ENCODE results near the gene RAP2B.
A peak's percentile ranks its signal among the peaks of the same experiment; 100 is the strongest.
"Not testable (repeated sequence)": the region's sequence is repeated elsewhere in the genome, so short reads cannot be mapped to it uniquely, and the experiment has no call there.

Gene RAP2B

DNA sequence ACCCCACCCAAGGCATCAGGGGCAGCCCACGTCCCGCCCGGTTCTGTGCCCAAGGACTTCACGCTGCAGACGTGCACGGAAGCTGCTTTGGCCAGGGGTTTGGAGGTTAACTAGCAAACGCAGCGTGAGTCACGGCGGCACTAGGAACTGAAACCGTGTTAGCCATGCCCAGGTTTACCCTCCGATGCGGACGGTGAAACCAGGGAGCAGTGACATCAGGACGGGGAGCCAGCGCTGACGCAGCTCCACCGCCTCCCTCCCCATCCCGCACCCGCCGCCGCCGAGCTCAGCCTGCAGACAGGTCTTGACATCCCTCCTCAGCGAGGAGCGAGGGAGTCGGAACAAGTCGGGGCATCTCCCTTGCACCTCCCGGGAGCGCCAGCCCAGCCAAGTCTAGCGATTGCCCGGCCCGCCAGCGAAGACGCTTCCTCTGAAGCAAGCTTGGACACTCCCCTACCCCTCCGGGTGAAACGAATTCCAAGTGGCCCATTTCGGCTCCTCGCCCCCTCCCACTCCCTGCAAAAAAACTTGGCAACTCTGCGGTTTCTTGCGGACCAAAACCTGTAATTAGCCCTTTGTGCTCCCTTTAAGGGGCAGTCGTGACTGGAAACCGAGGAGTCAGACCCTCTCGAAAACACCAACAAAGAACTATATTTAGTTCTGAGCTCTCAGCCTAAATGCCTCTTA, 1.4 kb upstream of the RAP2B start:
- peak; percentile 85 for DNase-seq

DNA sequence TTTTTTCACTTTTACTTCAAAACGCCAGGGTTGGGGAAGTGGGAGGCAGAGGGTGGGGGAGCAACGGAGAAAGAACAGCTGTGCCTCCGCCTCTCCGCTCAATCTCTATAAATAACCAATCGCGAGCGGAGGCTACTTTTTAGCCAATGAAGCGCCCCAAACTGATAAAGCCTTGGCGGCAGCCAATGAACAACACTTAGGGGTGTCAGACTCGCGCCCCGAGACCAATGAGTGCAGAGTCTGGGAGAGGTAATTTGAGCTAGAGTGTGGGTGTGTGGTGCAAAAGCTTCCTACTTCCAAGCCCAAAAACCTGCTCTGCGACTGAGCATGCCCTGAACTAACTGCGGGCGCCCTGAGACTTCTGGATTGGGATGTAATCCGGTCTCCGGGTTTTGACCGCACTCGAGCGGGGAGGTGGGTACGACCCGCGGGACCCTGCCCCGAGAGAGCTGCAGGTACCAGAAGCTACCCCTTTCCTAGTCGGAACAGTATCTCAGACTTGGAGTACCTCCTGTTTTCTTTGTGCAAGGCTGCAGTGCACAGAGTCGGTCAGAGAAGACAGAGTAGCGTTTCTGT, 800 bp upstream of the RAP2B start:
- DNase-seq = peak; percentile 96

DNA sequence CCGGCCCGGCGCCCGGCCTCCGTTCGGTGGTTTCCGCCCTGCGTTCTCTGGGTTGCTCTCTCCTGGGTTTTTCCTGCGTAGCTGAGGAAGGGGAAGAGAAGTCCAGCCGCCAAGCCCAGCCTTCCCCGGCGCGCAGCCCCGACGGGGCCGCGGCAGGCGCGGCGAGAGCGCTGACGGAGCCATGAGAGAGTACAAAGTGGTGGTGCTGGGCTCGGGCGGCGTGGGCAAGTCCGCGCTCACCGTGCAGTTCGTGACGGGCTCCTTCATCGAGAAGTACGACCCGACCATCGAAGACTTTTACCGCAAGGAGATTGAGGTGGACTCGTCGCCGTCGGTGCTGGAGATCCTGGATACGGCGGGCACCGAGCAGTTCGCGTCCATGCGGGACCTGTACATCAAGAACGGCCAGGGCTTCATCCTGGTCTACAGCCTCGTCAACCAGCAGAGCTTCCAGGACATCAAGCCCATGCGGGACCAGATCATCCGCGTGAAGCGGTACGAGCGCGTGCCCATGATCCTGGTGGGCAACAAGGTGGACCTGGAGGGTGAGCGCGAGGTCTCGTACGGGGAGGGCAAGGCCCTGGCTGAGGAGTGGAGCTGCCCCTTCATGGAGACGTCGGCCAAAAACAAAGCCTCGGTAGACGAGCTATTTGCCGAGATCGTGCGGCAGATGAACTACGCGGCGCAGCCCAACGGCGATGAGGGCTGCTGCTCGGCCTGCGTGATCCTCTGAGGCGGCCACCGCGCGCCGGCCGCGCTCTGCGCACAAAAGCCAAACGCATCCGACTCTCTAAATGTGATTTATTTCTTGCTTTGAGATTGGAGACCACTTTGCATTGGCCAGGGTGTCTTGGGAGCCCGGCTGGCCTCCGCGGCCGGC, 727 bp downstream of the RAP2B start:
- DNase-seq = peak; percentile 52

DNA sequence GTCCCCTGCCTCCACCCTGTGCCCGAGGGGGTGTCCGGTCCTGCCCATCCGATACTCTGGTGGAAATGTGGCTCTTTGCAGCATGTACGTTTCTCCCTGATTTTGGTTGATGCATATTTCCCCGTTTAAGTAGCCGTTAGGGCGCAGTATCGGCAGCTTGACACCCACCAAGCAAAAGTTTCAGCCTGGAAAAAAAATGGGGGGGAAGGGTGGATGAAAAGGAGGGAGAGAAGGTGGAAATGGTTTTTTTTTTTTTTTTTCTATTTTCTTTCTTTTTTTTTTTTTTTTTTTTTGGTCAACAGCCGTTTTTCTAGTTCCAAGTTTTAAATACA, 1.3 kb downstream of the RAP2B start:
- DNase-seq = no peak

DNA sequence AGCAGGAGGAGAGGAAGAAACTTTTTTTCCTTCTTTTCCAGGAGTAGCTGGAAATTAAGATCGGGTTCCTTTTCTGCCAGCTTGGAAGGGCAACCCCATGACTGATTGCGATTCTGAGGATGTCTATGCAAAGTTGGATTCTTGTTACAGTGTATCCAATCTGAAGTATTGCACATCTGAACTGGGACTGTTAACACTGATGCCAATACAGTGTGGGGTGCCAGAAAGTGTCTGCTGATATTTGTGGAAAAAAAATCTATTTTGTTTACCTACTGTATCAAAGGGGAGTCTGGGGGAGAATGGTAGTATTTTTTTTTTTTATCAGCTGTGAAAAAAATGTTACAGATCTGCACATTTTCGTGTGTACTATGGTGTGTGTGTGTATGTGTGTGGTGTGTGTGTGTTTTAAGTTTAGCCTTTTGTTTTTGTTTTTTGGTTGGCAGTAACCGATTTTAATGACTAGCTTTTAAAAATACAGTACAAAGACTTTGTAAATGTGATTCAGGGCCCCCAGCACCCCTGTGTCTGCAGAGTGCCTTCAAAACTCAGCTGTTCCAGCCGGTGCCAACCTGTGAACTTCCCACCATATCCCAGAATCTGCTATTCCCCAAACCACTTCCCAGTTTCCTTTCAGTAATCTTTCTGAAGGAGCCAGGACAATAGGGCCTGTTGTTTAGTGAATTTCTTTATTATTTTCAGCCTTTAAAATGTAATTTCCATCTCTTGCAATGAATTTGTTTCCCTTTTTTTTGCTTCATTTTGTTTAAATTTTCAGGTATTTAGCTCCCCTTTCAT, 1.9 kb downstream of the RAP2B start:
- peak; percentile 19 for DNase-seq

DNA sequence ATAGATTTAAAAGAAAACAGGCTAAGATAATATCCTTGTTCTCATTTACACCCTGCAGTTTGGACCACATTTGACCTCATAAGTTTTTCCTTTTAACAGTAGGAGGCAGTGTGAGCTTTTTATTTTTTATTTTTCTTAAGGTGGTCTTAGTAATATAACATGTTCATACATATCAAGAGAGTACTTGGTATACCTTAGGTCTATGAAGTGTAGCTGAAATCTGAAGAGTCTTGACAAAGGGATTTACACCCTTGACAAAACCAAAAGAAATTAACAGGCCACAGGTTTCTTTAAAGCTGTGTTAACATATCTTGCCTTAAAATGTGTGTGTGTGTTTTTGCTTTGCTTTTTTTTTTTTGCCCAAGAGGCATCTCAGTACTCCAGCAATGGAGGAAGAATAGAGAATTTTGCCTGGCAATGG, 3.2 kb downstream of the RAP2B start:
- peak; percentile 16 for DNase-seq

DNA sequence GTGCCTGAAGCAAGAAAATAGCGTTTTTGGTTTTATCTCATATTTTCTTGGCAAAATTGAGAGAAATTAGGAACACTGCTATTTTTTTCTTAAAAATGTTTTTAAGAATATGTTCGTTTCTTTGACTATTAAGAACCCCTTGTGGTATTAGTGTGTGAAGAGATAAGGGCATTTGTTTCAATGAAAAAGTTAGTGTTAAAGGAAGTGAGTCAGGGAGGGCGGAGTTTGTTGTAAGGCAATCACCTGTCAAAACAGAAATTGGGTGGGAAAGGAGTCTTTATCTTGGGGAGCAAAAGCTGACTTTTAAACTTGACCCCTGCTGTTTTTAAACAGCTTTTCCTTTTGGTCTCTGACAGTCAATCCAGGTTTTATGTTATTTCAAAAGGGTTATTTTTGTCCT, 4.2 kb downstream of the RAP2B start:
- peak; percentile 55 for DNase-seq

DNA sequence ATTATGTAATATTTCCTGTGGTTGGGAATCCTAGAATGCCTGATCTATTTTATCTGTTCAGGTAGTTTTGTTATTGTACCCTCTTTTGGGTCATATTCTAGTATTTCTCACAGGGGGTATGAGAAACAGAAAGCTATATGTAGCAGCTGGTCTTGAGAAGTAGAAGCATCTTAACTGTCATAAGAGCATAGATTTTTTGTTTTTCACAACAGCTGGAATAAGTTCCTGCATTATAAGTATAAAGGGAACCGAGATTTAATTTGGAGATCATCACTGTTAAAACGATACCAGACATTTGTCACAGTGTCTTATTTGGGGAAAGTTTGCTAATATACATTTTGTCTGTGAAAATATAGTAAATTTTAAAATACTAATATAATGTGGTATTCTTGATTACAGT, 4.8 kb downstream of the RAP2B start:
- DNase-seq = no peak

DNA sequence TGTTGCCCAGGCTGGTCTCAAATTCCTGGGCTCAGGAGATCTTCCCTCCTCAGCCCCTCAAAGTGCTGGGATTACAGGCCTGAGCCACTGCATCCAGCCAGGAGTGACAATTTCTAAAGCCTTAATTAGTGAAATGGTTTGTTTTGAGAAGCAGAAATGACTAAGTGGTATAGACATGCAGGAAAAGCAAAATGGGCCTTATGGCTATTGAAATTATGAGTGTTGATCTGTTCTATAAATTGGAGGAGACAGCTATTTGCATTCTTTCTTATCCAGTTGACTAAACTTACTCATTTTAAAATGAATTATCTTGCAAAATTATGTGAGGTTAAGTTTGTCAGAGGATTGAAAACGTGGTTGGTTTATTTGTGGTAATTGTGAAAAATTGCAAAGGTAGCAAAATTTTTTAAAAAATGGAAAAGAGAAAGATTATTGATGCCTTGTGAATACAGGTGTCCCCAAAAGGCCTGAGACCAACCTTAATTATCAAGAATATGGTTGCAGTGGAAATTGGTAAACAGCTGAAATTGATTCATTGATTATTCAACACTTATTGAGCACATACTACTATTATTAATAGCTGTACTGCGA, 7.9 kb downstream of the RAP2B start:
- no peak for DNase-seq

DNA sequence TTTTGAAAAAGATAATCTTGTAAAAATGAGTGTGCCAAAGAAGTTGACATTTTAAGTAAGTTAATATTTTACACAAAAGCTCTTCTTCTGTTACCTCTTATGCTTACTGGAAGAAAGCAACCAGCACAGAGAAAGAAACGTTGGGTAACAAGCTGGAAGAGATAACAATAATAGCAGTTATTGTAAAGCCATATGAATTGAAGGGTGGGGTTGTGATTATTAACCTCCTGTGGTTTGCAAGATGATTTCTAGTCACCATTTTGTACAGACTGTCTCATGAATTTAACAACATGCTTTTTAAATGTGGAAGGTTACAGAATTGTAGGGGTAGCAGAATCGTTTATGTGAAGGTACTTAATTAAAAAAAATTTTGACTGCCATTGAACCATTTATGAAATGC, 9.2 kb downstream of the RAP2B start:
- no peak for DNase-seq

DNA sequence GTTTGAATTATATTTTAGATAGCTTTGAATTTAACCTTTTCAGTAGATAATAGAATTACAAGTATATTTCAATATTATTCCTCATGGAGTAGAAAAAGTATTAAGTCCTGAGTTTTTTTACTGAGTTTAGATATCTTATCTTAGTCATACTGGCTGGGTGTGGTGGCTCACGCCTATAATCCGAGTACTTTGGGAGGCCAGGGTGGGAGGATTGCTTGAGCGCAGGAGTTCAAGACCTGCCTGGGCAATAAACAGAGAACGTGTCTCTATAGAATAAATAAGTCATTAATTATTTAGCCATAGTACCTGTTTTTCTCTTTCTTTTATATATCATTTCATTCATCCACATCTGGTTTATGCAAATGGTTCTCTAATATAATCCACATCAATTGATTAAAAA, 9.9 kb downstream of the RAP2B start:
- DNase-seq = no peak

DNA sequence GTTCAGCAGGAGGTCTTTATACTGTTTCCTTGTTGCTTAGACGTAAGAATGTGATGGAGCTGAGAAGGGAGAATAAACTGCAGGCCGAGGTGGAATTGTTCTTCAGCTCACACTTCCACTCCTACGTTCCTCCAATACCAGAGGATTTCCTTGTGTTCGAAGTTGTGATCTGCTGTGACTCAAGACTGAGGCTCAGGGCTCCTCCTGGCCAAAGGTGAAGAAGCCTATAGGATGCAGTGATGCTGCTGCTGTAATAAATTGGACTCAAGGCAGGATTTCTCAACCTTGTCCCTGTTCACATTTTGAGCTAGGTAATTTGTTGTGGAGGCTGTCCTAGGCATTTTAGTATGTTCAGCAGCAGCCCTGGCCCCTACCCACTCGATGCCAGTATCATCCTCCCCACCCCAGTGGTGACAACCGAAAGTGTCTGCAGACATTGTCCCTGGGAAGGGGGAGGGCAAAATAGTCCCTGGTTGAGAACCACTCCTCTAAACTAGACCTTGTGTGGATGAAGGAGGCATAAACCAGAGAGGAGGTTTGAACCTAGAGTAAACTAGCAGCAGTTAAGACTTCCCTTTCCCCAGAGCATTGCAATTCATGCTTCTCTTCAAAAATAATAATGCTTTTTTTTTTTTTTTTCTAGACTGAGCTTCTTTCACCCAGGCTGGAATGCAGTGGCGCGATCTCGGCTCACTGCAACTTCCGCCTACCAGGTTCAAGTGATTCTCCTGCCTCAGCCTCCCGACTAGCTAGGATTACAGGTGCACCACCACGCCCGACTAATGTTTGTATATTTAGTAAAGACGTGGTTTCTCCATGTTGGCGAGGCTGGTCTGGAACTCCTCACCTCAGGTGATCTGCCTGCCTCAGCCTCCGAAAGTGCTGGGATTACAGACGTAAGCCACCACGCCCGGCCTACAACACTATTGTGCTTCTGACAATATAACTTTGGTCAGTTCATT, 11.1 kb downstream of the RAP2B start:
- DNase-seq = no peak

DNA sequence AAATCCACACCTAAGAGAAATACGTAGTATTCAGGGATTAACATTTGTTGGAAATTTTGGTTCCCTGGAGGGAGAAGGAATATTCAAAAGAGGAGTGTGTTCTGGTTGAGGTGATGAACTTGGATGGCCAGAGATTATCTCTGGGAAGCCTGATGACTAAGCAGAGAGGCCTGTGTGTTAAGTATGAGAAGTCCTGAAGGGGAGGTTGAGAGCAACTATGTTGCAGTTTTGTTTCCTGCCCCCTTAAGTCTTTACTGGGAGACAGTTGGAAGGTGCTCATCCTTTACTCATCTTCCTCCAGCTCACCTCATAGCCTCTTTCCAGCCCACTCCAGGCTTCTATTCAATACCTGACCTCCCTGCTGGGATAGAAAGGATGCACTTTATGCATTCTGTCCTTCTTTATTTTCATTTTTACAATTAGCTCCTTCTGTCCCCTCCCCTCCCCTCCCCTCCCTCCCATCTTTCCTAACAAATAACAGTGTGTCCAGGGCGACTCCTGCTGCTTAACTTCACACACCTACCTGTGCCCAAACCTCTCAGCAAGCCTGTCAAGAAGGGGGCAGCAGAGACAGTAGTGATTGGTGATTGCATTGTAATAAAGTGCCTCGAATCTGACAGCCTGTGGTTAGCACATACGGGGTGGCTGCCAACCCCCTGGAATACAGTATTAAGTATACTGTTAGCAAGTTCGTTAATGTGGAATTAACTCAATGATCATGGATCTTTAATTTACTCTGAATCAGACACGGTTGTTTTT, 11.9 kb downstream of the RAP2B start:
- DNase-seq = no peak

DNA sequence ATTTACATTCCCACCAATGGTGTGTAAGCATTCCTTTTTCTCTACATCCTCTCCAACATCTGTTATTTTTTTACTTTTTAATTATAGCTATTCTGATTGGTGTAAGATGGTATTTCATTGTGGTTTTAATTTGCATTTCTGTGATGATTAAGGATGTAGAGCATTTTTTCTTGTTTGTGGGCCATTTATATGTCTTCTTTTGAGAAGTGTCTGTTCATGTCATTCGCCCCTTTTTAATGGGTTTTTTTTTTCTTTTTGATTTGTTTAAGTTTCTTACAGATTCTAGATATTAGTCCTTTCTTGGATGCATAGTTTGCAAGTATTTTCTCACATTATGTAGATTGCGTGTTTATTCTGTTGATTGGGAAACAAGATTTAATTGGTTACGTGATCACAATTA, 14.2 kb downstream of the RAP2B start:
- DNase-seq = no peak

DNA sequence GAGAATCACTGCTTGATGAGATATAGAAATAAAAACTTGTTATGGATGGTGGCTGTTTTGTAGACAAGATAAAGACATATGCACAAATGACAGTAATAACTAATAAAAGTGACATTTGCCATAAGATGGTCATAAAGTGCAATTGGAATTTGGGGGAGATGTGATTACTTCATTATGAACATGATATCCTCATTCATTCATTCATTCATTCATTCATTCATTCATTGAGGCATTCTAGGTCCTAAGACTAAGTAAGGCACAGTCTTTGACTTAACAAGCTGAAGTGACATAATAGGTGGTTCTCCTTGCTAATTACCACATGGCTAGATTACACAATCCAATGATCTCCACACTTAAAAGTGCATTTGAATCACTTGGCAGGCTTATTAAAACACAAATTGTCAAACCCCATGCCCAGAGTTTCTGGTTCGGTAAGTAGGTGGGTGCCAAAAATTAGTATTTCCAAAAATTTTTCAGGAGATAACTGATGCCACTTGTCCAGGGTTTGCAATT, 18.9 kb downstream of the RAP2B start:
- DNase-seq = no peak

DNA sequence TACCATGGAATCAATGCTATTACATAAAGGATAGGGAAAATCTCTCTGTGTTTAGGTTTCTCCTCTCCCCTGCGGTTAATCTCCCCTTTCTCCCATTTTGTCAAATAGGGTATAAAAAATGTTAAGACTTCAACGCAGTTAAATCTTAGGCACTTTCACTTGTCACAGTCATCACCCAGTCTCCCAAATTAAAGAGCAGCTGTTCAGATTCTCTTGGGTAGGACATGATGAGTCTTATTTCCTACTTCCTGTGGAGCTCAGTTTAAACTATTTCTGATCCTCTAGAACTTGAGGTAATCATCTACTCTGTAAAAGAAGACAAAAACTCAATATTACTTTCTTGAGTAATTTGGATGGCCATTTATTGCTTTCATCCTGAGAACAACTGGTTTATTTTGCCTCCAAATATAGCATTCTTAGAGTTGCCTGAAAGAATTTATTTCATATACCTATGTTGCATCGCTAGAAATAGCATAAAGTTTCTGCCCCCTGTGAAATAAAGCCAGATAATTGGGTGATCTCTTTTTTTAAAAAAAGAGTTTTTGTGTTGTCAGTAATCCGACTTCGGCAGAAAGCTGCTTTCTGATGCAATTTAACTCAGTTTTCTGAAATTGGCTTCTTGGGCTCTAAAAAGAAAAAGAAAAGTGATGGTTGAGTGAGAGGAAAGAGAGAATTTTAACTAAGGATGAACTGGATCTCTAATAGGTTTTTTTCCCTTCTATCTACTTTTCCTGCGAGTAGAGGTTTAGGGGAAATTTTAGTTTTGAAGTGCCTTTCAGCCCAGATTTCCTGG, 20.7 kb downstream of the RAP2B start:
- DNase-seq = no peak

DNA sequence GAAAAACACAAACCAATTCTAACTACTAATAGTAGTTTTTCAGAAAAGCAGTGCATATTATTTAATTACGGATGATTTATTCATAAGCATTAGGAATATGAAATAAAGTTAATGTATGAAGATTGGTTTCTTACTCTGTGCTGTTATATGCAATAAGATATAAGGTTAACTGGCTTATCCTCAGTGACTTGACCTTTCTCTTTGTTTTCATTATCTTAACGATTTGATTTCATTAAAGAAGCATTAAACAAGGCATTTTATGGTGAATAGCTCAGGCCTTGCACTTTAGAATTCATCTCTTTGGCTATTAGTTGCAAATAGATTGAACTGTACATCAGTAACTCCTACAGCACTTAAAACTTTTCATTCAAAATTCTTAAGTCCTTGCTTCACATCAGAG, 28.9 kb downstream of the RAP2B start:
- DNase-seq = no peak

DNA sequence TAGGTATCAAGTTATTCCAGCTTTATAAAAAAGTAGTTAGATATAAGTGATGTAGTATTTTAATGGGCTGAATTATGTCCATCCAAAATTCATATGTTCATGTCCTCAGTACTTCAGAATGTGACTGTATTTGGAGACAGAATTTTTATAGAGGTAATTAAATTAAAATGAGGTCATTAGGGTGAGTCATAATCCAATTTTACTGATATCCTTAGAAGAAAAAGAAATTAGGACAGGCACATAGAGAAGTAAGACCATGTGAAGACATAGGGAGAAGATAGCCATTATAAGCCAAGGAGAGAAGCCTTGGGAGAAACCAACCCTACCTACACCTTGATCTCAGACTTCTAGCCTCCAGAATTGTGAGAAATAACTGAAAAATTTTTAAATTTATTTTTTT, 30.3 kb downstream of the RAP2B start:
- no peak for DNase-seq

DNA sequence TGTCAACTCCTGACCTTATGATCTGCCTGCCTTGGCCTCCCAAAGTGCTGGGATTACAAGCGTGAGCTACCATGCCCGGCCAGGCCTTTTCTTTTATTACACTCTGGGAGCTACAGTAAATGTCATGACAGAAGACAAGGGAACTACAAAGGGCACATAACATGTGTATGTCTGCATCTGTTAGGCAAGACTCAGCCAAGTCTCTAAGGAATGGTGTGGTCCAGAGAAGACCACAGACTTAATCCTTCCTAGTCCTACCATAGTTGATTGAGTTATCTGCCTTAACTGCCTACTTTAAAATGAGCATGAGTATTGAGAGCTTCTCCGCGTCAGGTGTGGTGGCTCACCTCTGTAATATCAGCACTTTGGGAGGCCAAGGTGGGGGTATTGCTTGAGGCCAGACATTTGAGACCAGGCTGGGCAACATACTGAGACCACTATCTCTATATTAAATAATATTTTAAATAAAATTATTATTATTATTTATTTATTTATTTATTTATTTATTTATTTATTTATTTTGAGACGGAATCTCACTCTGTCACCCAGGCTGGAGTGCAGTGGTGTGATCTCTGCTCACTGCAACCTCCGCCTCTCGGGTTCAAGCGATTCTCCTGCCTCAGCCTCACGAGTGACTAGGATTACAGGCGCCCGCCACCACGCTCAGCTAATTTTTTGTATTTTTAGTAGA, 31.9 kb downstream of the RAP2B start:
- not testable (repeated sequence) for DNase-seq
